IMR-90 (cell line): ENCODE data around the gene PRKD1. TPM values are rescaled to one million over a fixed set of nuclear protein-coding genes. Genes with fewer than 3 reads are reported as not detected.

ENCODE experiments used
- ATAC-seq: fragments of 200-7000 bp; cut with Tn5 transposase; 2 replicates; pipeline ENCODE4 v1.9.1; 2020; ENCODE audit warnings: low read depth, mild to moderate bottlenecking, moderate library complexity
- BruUV-seq: library from RNA; stranded (reverse); fragments of 400-500 nt; replicated peaks from 2 replicates; lab custom pipeline; 2021; lab: Mats Ljungman, UMichigan
- CTCF ChIA-PET: fragments of 300-600 bp; formaldehyde crosslinking; extraction: SDS; loops from one replicate; lab custom pipeline; 2021; ENCODE audit warnings: antibody characterized with exemption; lab: Yijun Ruan, JAX
- POLR2A ChIA-PET: fragments of 300-600 bp; sonication (Branson Sonifier 250); formaldehyde crosslinking; loops from one replicate; lab custom pipeline; 2022; ENCODE audit warnings: antibody characterized with exemption; ENCODE audit not compliant: unreplicated experiment; lab: Charles Lee
- DNase-seq: peaks from one replicate; pipeline ENCODE4 v3.0.0; 2013
- H2AFZ ChIP-seq: replicated peaks from 2 replicates; pipeline ENCODE3; 2013; ENCODE audit warnings: low read length, mild to moderate bottlenecking; ENCODE audit not compliant: poor library complexity
- H2AK5ac ChIP-seq: 2 replicates; pipeline ENCODE4 v1.6.1; 2013; ENCODE audit warnings: low read depth, low read length, inconsistent platforms
- H2AK9ac ChIP-seq: replicated peaks from 2 replicates; pipeline ENCODE3; 2013; ENCODE audit warnings: mild to moderate bottlenecking, low read depth, low read length, moderate library complexity; ENCODE audit not compliant: poor library complexity
- H2BK120ac ChIP-seq: 2 replicates; pipeline ENCODE4 v1.6.1; 2013; ENCODE audit warnings: low read depth, low read length, inconsistent platforms
- H2BK15ac ChIP-seq: 3 replicates; pipeline ENCODE4 v1.6.1; 2013; ENCODE audit warnings: low read depth, low read length, inconsistent platforms
- H2BK20ac ChIP-seq: 2 replicates; pipeline ENCODE4 v1.6.1; 2013; ENCODE audit warnings: low read depth, mild to moderate bottlenecking, inconsistent platforms, low read length, moderate library complexity
- H2BK5ac ChIP-seq: 2 replicates; pipeline ENCODE4 v1.6.1; 2013; ENCODE audit warnings: mild to moderate bottlenecking, low read depth, low read length, inconsistent platforms; ENCODE audit not compliant: poor library complexity, severe bottlenecking
- H3K14ac ChIP-seq: replicated peaks from 2 replicates; pipeline ENCODE4 v1.6.1; 2013; ENCODE audit warnings: low read depth, low read length, inconsistent platforms
- H3K18ac ChIP-seq: 2 replicates; pipeline ENCODE4 v1.6.1; 2013; ENCODE audit warnings: low read depth, low read length, control low read depth
- H3K23ac ChIP-seq: 2 replicates; pipeline ENCODE4 v1.6.1; 2013; ENCODE audit warnings: low read depth, low read length, inconsistent platforms
- H3K27ac ChIP-seq: 2 replicates; pipeline ENCODE4 v1.5.1; 2013; ENCODE audit warnings: mild to moderate bottlenecking, control low read depth, low read length; ENCODE audit not compliant: insufficient read depth
- H3K27me3 ChIP-seq: 2 replicates; pipeline ENCODE4 v1.6.1; 2013; ENCODE audit warnings: low read length; ENCODE audit not compliant: control insufficient read depth, insufficient read depth
- H3K36me3 ChIP-seq: 2 replicates; pipeline ENCODE4 v1.6.1; 2013; ENCODE audit warnings: low read length, mixed read lengths; ENCODE audit not compliant: control insufficient read depth, insufficient read depth
- H3K4ac ChIP-seq: 2 replicates; pipeline ENCODE4 v1.6.1; 2013; ENCODE audit warnings: low read depth, low read length, inconsistent platforms
- H3K4me1 ChIP-seq: 2 replicates; pipeline ENCODE4 v1.6.1; 2013; ENCODE audit warnings: low read length, mixed read lengths; ENCODE audit not compliant: control insufficient read depth, insufficient read depth
- H3K4me2 ChIP-seq: 2 replicates; pipeline ENCODE4 v1.6.1; 2013; ENCODE audit warnings: low read depth, mild to moderate bottlenecking, control low read depth, low read length, moderate library complexity
- H3K4me3 ChIP-seq: 2 replicates; pipeline ENCODE4 v1.5.1; 2013; ENCODE audit warnings: low read depth, mild to moderate bottlenecking, control low read depth, low read length, moderate library complexity; ENCODE audit not compliant: insufficient read depth
- H3K56ac ChIP-seq: 2 replicates; pipeline ENCODE4 v1.6.1; 2013; ENCODE audit warnings: low read length, inconsistent platforms; ENCODE audit not compliant: insufficient read depth; ENCODE audit errors: extremely low read depth
- H3K79me1 ChIP-seq, 2 experiments: 2 replicates each; pipeline ENCODE4 v1.6.1; 2013; ENCODE audit warnings: low read length in 2 of 2, inconsistent platforms in 1 of 2, low read depth in 1 of 2
- H3K9ac ChIP-seq: 2 replicates; pipeline ENCODE4 v1.6.1; 2013; ENCODE audit warnings: low read depth, low read length, control low read depth
- H3K9me1 ChIP-seq: 2 replicates; pipeline ENCODE4 v1.6.1; 2013; ENCODE audit warnings: low read length, inconsistent platforms; ENCODE audit not compliant: insufficient read depth
- H3K9me3 ChIP-seq: 2 replicates; pipeline ENCODE4 v1.6.1; 2013; ENCODE audit warnings: low read length; ENCODE audit not compliant: control insufficient read depth, insufficient read depth
- H4K20me1 ChIP-seq: 2 replicates; pipeline ENCODE4 v1.6.1; 2013; ENCODE audit warnings: low read length, inconsistent platforms; ENCODE audit not compliant: insufficient read depth
- H4K5ac ChIP-seq: 2 replicates; pipeline ENCODE4 v1.6.1; 2013; ENCODE audit warnings: mild to moderate bottlenecking, low read depth, low read length, control low read depth
- H4K8ac ChIP-seq, 2 experiments: 2 replicates each; pipeline ENCODE4 v1.6.1; 2013; ENCODE audit warnings: low read depth in 2 of 2, low read length in 2 of 2, control low read depth in 1 of 2, inconsistent platforms in 1 of 2
- H4K91ac ChIP-seq: 2 replicates; pipeline ENCODE4 v1.6.1; 2013; ENCODE audit warnings: low read depth, low read length, inconsistent platforms; ENCODE audit not compliant: insufficient read depth
- CHD1 ChIP-seq: IDR thresholded peaks from 2 replicates; pipeline ENCODE4 v1.6.1; 2012; ENCODE audit warnings: low read depth, low read length, improper control_type of control experiment
- RCOR1 ChIP-seq: IDR thresholded peaks from 2 replicates; pipeline ENCODE4 v1.6.1; 2012; ENCODE audit warnings: mild to moderate bottlenecking, low read length, improper control_type of control experiment; ENCODE audit not compliant: insufficient replicate concordance
- WGBS, 2 experiments: methylation state at CpG; one replicate each; pipeline versions ENCODE4 v1.1.5 to v1.1.7; 2013; ENCODE audit warnings: missing lambda C conversion rate in 2 of 2; ENCODE audit not compliant: insufficient read length in 1 of 2; ENCODE audit errors: extremely low coverage in 2 of 2; 5-methylcytosine and 5-hydroxymethylcytosine counted together
- dilution Hi-C: fragments of 300-500 bp; cut with HindIII; formaldehyde crosslinking; loops from one replicate; pipeline ENCODE4 v1.14.3; 2018; ENCODE audit warnings: low sequenced_read_pairs; ENCODE audit not compliant: unreplicated experiment
- in situ Hi-C: fragments of 300-500 bp; cut with MboI; formaldehyde crosslinking; loops from 3 replicates; pipeline ENCODE4 v1.14.3; 2019; ENCODE audit warnings: low sequenced_read_pairs, inconsistent platforms, mixed read lengths
- intact Hi-C: fragments of 100-400 bp; cut with micrococcal nuclease; formaldehyde crosslinking; loops from 2 replicates; pipeline ENCODE4 v1.10.0; 2022
- polyA plus RNA-seq, 3 experiments: library from polyadenylated mRNA; depleted of rRNA; stranded (reverse); fragments of >200 nt; gene quantifications; 2 replicates each; pipeline ENCODE4 v1.2.3, GENCODE V29; 2012; ENCODE audit warnings: low replicate concordance in 1 of 3
- total RNA-seq: library from RNA; depleted of rRNA; stranded (reverse); fragments of >200 nt; gene quantifications from 2 replicates; pipeline ENCODE4 v1.2.3, GENCODE V29; 2012

Gene PRKD1
- total and polyA plus RNA-seq, 2 of the 4 experiments (the other 2 are of a cell fraction), result 12.9 to 14.2 TPM

GRCh38 chr14:29925101-29925722, 2.4 kb downstream of the PRKD1 start:
- Histone ChIP-seq H3K27ac (peak overlapping the region; percentile 16; the same call in 1 of the 2 replicates), H2BK5ac (peak overlapping the region; percentile 59), H4K5ac (peak overlapping the region; percentile 55; the same call in 1 of the 2 replicates), H3K14ac (no peak overlapping the region), H4K8ac (peak overlapping the region in 1 of 2 experiments; percentile 22; a peak in 1 of 4 replicates), H3K9ac (no peak overlapping the region), H3K9me1 (peaks cover 9% of the 10 kb centered on the region), H2AK5ac (peak overlapping the region; percentile 27; the same call in 1 of the 2 replicates), H3K56ac (no peak overlapping the region), H3K79me1 (peaks cover 12 to 39% of the 10 kb centered on the region in 2 experiments), H2AK9ac (no peak overlapping the region), H3K4me3 (peak overlapping the region; percentile 75), H3K4me1 (peaks cover 5% of the 10 kb centered on the region), H3K27me3 (no peaks in the 10 kb centered on the region), H4K20me1 (peaks cover 17% of the 10 kb centered on the region; the same call in 1 of the 2 replicates), H2AFZ (no peak overlapping the region), H2BK20ac (no peak overlapping the region), H2BK120ac (0 out of 2 replicates have a peak overlapping the region, but pooled peaks have one; percentile 21), H3K4me2 (peak overlapping the region; percentile 99), H2BK15ac (no peak overlapping the region), H4K91ac (peak overlapping the region; percentile 56), H3K4ac (peak overlapping the region; percentile 42; the same call in 1 of the 2 replicates), H3K36me3 (no peaks in the 10 kb centered on the region), H3K9me3 (no peaks in the 10 kb centered on the region), H3K18ac (peak overlapping the region; percentile 22), H3K23ac (peak overlapping the region; percentile 49; the same call in 1 of the 2 replicates)
- no CpG with 5 or more reads among the region's 5 CpGs for WGBS, 2 experiments
- TF ChIP-seq RCOR1 (peak; percentile 48), CHD1 (no peak)
- intact Hi-C loops, result loop anchor here (5.0 to 10.0 kb wide), 5 partner anchors 82 to 1170 kb away; no protein-coding TSS in a partner anchor
- DNase-seq, result peak; percentile 80
- ATAC-seq, result peak; percentile 8; the same call in 1 of the 2 replicates
- in situ Hi-C loops, result no loop called here
- POLR2A ChIA-PET, result no interaction called here
- CTCF ChIA-PET, result interaction anchor here (0.6 kb wide), 1 partner anchor 290 kb away, joined by 3 read pairs; no protein-coding TSS in a partner anchor
- dilution Hi-C loops, result no loop called here
- BruUV-seq, result no TSS peak
